Stimulated activated CD8-positive, alpha-beta memory T cell treated with anti-CD3 and anti-CD28 coated beads, Interleukin-4, amount 100 ng/mL, for 1 hour (primary cell): Measurements from ENCODE around the gene COPS3.

Experiments used
- DNase-seq, 2 donors: peaks; one replicate each; pipeline ENCODE4 v3.0.0-alpha.2; 2020; ENCODE audit warnings: low read depth in 2 of 2, low spot score in 1 of 2

Gene COPS3

DNA sequence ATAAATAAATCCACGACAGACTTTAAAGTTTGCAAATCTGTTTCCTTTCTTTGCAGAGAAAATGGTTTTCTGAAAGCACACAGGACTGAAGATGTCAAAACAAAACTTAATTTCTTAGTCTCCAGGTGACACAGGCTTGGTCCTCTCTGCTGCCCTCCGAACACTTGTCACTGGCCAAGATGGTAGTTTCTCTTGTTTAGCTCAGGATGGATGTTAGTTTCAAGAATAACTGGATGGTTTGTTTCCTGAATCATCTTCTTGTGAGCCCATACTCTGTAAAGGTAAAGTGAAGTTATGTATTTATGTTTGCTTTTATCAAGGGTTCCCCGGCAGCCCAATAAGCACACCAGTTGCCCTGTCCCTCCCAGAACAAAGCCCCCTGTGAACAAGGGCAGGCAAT lies 34.2 kb downstream of the COPS3 start:
- no peak for DNase-seq

DNA sequence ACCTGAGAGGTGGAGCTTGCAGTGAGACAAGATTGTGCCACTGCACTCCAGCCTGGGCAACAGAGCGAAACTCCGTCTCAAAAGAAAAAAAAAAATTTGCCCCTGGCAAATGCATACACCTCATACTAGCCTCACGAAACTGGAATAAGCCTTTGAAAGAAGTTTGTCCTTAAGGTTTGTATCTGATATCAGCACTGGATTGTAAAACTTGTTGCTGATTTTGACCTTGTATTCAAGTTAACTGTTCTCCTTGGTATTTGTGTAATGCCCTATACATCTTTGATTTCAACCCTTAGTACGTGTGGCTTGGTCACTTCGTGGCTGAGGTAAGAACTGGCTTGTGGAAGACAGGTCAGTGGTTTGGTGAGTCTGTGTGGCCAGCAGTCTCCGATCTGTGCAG lies 37.9 kb downstream of the COPS3 start:
- DNase-seq: no peak

DNA sequence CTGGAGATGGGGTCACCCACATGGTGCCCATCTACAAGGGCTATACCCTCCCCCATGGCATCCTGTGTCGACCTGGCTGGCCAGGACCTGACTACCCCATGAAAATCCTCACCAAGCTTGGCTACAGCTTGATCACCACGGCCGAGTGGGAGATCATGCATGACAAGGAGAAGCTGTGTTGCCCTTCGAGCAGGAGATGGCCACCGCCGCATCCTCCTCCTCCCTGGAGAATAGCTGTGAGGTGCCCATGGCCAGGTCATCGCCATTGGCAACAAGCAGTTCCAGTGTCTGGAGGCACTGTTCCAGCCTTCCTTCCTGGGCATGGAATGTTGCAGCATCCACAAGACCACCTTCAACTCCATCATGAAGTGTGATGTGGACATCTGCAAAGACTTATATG lies 38.8 kb downstream of the COPS3 start:
- no peak for DNase-seq

DNA sequence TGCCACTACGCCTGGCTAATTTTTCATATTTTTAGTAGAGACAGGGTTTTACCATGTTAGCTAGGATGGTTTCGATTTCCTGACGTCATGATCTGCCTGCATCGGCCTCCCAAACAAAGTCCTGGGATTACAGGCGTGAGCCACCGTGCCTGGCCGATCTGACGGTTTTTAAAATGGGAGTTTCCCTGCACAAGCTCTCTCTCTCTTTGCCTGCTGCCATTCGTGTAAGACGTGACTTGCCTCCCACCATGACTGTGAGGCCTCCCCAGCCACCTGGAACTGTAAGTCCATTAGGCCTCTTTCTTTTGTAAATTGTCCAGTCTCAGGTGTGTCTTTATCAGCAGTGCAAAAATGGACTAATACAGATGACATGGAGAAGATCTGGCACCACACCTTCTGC lies 39.4 kb downstream of the COPS3 start:
- no peak for DNase-seq

DNA sequence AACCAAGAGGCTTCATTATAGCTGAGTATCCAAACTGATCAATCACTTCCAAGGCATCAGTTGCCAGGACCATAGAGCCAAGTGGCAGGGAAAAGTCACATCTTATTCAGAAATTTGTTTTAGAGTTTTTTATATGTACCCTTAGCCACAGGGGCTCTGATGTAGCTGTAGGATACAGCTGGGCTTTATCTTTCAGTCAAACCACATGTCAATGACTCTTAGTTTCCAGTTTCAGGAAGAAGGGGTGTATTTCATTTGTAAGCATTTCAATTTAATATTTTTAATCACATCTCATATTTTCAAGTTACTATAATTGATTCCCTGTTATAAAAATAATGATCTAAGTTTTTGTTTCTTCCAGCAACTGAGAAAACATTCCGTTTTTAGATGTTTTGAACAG lies 41.2 kb downstream of the COPS3 start:
- no peak for DNase-seq

DNA sequence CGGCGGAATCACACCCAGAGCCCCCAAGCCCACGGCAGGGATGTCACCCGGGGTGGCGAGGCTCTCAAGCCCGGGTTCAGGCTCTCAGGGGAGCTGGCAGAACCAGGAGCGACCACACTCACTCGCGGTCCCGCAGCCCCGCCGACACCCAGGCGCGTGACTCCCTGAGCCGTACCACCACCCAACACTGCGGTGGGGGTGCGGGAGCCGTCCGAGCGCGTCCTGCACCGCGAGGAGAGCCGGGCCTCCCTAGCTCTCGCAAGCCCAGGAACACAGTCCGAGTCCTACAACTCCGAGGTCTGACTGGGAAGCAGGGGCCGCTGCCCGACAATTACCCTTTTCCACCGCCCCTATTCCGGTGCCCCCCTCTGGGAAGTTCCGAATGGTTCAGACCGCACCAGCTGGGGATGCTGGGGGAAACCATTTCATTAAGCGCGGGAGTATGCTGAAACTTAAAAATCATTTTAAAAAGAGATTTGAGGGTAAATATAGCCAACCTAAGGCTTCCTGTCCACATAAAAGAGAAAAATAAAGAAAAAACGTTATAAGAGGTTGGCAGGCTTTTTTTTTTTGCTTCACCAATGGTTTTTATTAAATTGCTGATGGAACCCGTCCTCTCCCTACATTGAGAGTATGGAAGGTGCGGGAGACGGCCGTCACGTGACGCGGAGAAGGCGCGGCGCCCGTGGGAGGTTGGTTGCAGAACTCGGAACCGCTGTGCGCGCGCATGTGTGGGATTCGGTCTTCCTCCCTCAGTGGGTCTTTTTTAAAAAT lies 43.8 kb downstream of the COPS3 start, which contains the start of gene FLCN:
Gene FLCN, minus strand, starts transcription at position 143 of the 774 bp plus-strand sequence. CDS start 9,031 bp downstream, outside the sequence.
- DNase-seq: peak; percentile 79 to 81

DNA sequence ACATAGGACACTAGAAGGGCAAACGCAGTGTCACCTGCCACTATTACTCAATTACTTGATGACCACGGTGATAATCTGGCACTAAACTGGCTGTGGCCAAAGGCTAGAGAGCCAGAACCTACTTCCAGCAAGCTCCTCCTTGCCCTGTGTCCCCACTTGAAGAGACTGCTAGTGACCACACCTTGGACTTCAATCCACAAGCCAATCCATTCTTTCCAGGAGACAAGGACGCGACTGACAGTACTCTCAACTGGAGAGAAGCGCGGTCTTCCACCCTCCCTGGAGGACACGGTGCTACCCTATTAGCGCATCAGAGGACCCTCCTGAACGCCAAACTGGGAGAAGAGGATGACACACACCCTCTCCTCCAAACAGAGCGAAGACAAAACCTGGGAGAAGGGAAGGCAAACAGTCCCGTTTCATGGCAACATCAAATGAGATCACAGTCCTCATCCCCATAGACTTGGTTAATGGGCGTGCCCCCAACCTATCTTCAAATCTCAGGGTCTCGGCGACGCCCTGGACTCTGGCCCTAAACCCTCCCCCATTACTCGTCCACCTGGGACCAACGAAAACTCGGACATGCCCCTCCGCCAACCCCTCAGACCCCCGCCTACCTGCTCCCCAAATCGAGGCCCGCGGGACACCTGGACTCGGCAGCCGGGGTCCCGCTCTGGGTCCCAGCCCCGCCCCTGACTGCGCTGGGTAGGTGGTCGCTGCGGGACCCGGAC lies 44.6 kb downstream of the COPS3 start:
- no peak for DNase-seq

DNA sequence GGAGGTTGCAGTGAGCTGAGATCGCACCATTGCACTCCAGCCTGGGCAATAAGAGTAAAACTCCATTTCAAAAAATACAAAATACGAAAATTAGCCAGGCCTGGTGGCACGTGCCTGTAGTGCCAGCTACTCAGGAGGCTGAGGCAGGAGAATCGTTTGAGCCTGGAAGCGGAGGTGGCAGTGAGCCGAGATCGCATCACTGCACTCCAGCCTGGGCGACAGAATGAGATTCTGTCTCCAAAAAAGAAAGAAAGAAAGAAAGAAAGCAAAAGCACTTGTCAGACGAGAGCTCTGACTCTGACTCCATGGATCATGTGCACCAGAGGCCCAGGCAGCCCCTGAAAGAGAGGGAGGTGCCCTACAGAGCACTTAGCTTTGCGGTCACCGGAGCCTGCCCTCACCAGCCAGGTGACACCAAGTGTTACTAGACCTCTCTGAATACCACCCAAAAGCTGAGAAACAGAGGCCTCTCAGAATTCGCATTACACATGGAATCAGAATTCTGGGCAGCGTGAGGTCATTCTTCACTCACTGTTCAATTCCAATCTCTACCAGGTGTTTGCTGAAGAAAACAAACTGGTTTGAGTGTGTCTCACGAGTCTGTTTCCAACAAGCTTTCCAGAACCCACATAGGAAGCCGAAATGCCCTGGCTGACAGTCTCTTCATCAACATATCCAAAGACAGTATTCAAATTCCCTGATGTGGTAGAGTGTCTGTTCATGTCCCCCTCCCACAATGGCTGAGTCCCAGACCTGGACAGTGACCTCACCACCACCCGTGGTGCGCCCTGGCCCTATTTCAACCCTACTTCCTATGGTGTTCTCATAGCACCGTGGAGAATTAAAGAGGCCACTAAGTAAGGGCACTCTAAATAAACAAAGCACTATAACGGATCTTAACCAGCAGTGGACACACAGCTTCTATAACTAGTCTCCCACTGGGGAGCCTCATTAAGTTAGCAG lies 45.6 kb downstream of the COPS3 start:
- DNase-seq: no peak

DNA sequence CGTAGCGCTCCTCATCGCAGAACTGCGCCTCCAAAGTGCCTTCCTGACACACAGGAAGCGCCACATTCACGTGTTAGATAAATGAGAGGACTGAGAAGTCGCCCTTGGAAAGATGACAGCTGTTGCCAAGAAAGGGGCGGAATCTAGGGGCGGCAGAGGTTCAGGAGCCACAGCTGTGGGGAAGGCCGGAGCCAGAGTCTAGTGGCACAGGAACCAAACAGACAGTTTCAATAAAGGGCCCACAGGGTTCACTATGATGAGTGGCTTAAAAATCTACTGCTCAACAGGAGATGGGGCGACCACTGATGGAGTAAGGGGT lies 48.8 kb downstream of the COPS3 start:
- no peak for DNase-seq

DNA sequence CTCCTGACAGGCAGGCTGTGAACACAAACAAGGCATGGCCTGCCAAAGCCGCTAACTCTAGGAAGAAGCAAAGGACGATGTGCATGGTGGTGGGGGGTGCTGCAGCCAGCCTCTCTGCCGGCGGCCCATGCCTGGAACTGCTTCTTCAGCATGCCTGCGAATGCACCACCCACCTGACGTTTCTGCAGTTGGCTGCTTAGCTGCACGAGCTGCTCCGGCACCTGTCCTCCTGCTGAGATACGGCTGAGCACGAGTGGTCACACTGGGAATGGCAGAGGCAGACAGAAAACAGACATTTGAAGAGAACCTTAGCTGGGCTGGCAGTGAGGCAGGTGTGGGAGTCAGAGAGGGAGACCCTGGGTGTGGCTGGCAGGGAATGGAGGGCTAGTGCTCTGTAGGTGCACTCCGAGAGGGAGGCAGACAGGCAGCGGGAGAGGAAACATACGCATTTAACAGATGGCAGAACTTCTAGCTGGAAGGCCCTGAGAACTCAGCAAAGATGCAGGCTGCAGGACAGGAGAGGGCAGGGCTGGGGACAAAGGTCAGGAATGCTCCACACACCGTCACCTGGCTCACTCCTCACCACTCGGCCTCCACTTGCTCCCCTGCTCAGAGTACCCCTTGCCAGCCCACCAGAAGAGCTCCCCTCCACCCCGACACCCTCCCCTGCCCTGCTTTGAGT lies 49.3 kb downstream of the COPS3 start:
- DNase-seq: no peak

DNA sequence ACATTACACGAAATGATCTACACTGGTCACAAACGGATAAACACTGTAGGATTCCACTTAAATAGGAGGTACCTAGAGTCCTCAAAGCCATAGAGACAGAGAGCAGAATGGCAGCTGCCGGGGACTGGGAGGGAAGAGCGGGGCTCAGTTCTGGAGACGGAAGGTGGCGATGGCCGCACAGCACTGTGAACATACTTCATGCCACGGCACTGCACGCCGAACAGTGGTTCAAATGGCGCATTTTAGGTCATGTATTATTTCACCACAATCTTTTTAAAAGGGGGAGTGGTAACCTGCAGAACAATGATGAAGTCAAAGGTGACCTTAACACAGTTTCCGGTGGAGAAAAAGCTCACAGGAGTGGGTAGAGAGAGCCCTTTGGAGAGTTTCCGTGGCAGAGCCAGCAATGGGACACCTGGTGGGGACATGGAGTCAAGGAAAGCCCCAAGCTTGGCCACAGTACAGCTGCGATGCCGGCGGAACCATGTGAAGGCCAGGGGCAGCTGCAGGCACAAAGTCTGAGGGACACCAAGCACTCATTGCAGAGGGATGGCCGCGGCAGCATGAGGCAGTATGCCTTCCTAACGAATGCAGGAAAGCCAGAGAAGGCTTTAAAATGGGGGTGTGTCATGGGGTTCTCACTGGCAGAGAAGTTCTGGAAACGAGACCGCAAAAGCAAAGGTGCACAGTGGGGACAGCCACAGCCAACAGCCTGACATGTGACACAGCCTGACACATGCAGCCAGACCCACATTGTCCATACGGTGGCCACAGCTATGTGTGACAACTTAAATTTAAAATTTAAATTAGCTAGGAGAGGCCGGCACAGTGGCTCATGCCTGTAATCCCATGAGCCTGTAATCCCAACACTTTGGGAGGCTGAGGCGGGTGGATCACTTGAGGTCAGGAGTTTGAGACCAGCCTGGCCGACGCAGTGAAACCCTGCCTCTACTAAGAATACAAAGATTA lies 51.3 kb downstream of the COPS3 start:
- no peak for DNase-seq

DNA sequence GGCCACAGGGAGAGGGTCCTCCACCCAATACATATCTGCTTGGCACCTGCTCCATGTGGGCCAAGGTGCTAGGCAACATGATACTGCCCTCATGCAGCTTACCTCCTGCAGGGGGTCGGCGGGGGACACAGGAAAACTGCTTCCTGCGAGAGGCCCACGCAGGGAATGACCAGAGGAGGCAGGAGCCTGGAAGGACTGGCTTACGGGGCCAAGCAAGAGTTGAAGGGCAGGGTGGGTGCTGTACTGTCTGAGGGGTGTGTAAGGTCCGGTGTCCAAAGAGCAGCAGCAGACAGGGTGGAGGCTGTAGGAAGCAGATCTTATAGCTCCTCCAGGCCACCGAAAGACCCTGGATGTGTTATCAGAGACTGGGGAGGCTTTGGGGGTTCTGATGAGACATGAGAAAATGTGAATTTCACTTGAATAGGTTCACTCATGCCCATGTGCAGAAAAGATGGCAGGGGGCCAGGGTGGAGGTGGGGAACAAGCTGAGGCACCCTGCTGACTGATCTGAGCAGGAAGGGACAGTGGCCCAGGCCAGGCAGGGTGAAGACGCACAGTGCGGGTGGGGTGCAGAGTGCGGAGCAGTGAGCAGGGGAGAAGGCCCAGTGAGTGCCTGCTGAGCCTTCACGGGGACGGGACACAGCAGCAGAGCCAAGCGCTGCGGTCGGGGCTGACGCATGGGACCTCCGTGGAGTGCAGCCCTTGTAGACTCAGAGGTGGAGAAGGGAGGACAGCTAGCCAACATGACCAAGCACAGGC lies 52.3 kb downstream of the COPS3 start:
- DNase-seq: no peak

DNA sequence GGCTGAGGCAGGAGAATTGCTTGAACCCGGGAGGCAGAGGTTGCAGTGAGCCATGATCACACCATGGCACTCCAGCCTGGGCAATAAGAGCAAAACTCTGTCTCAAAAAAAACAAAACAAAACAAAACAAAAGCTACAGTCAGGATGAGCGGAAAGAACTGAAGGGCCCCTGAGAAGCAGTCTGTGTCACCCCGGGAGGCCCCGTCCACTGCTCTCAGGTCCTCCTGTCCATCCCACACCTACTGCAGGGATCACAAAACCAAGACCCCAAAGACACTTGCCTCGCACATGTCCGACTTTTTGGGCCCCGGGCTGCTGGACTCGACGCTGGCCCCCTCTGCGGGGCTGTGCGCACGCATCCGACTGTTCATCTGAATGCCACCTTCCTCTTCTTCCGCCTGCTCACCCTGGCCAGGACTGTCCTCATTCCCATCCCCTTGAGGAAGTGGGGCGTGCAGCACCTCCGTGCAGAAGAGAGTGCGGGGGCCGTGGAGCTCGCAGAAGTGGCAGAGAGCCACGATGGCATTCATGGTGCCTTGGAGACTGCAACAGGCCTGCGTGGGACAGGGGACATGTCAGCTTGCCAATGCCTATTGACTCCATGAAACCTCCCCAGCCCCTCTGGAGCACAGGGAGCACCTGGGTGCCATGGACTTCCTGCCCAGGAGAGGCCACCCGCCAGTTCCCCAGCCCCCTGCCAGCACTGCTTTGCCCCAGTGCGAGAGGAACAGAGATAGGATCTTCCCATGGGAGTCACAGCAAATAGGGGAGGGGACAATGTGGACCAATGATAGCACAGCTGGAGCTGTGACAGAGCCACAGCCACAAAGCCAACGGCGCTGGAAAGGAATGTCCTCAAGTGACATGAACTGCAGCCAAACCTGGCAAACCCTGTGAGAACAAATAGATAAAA lies 53.2 kb downstream of the COPS3 start:
- DNase-seq: no peak

DNA sequence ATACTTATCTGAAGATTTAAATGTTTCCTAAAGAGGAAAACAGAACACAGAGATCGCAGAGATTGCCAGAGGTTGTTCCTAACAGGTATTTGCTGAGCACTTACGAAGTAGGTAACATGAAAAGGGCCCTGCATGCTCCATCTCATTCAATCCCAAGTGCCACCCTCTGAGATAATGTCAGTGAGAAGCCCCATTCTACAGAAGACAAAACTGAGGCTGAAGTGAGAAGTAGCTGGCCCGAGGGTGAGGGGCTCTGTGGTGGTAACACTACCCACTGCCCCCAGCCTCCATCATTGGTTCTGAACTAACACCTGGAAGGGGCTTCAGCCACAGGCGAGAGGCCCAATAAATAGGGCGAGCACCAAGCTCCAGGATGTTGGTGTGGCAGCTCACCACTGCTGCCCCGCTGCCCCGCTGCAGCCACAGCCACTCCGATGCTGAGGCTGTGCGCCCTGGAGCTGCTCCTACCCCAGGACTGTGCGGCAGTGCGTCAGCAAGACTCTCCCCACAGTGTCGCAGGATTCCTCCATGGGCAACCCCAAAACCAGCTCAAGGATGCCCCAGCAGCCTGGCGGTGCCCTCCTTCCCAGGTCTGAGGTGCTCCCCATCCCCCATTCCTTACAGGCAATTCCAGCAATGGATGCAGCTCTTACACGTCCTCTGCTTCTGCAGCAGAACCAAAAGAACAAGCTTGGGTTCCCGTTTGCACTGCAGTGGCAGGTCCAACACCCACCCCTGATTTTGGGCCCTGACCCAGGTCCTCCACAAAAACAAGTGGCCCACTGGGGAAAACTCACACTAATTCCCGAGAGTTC lies 54.4 kb downstream of the COPS3 start:
- no peak for DNase-seq

DNA sequence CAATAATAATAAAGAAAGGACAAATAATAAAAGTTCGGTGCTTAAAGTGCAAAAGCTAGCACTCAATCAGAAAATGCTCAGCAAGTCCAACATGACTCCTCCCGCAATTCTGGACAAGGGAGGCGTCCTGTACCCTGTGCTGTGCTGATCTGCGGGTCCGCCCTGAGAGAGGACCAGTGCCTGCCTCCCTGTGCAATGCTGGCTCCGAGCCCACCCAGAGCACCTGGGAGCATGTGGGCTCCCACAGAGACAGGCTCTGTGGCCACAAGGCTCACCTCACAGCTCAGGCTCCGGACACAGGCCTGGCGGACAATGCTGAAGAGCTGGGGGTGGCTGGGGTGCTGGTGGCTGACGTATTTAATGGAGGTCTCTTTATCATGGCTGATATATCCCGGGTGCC lies 55.1 kb downstream of the COPS3 start:
- no peak for DNase-seq

DNA sequence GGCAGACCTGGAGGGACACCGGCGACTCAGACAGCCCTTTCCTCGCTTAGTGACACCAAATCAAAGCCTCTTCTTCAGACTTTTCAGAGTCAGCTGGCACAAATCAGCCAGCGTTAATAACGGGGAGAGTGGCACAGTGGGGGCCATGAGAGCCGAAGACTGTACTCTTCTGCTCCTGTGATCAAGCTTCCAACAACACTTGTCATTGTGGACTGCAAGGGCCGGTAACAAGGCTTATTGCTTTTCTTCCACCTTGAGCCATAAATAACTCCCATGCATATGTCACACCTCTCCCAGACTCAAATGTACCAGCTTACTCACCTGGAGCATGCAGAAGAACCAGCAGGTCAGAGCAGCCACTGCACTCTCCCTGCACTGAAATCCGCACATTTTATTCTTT lies 56.9 kb downstream of the COPS3 start:
- DNase-seq: no peak

DNA sequence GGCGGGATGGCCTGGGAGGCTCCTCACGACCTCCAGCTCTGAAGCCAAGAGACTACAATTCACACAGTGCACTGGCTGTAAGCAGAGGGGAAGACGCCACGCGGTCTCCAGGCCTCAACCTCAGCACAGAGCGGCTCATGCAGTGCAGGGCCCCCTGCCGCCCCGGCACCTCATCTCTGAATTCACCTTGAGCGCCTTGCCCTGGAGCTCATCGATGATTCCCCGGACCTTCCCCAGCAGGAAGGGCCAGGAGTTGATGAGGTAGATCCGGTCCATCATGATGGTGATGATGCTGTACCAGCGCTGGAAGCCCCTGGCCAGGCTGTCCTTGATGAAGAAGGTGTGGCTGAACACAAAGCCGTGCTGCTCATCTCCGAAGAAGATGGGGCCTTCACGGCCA lies 57.3 kb downstream of the COPS3 start:
- DNase-seq: no peak
